GM19395 (cell line): Measurements from ENCODE around the gene TTC7B.

Source experiments
- ATAC-seq: cut with Tn5 transposase; IDR thresholded peaks from one replicate; pipeline ENCODE4 v1.9.1; 2021; ENCODE audit warnings: mild to moderate bottlenecking, moderate library complexity; ENCODE audit not compliant: unreplicated experiment

The TTC7B gene

DNA sequence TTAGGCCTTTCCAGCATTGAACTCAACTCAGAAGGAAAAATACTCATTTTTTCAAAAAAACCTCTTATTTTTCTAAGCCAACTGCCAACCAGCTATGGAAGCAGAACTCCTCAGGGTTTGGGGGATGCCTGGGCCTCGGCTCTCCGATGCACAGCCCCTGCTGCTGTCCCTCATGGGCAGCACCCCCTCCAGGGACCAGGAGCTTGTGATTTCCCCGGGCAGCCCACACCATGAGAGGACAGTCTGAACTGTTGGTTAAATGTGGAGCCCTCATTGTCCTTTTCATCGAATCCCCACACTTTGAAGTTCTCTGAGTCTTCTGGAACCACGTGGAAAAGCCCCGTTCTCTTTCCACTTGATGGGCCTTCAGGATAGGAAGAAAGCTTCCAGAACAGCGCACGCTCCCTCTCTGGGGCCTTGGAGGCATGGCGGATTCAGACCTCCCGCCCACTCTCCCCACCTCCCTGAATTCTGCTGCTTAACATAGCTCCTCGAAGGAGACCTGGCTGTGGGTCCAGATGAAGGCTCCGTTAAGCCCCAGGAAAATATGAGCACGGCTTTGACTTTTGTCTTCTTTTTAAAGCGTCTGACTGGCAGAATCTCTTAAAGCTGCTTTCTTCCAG lies 262.8 kb downstream of the TTC7B start:
- ATAC-seq: no peak

- ATAC-seq: no peak
Observed at GRCh38 chr14:90552465-90553297, 263.5 kb downstream of the TTC7B start.

DNA sequence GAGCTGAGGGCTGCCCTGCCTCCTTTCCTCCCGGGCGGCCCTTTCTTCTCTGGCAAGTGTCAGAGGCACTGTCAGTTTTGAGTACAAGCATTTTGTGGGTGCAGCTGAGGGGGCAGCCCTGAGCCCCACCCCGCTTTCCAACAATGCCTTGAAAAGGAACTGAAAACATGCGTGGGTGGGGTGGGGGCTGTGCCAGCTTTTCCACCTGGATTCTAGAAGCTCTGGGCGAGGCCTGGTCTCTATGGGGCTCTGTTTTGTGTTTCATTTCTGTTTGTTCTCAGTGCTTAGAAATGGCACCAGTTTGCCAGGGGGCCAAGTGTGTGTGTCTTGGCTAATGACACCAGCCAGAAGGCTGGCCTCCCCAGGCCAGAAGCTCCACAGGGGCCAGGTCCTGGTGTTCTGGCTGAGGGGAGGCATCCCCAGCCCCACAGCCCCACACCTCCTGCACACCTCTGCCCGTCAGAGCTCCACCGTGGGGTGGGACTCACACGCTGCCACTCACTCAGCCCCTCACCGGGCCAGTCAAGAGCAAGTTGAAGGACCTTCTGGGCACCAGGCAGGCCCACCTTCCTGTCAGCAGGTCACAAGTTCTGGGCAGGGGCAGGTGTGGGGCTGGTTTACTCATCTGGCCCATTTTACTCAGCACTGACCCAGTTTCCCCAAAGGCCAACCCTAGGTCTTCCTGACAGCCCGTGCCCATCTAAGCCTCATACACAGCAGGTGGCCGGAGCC lies 264.3 kb downstream of the TTC7B start:
- no peak for ATAC-seq

- no peak for ATAC-seq
Observed at GRCh38 chr14:90551070-90551704, 265.0 kb downstream of the TTC7B start.

DNA sequence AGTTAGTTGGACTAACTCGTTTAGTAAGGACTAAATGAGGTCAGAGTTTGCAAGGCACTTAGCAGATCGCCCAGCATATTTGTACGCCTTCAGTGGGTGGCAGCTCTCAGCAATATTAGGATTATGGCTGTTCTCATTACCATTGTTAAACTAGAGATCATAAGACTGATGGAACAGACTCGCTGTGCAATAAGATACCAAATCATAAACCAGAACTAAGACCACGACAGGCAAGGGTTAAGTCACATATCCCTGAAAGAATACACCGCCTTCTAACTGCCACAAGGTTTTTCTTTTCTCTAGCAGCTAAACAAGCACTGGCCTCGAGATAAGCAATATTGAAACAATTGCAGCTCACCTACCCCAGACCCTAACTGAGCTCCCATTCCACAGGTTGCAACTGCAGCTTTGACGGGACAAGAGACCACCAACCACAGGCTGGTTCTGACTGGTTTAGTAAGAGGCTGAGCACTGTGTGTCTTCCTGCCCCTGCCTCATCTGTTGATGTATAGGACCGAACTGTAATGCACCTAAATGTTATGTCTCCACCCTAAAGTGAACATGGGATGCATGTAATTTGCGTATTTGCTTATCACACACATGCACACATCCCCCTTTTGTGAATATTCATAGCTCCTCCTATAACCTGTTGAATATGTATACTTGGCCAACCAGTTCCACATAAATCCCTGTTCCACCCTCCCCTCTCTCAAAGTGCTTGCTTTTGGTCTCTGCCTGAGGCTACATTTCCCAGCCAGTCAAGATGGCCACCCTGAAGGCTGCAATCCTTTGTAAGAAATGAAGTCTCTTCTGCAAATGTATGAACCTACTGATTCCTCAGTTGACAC lies 266.2 kb downstream of the TTC7B start:
- ATAC-seq: no peak

DNA sequence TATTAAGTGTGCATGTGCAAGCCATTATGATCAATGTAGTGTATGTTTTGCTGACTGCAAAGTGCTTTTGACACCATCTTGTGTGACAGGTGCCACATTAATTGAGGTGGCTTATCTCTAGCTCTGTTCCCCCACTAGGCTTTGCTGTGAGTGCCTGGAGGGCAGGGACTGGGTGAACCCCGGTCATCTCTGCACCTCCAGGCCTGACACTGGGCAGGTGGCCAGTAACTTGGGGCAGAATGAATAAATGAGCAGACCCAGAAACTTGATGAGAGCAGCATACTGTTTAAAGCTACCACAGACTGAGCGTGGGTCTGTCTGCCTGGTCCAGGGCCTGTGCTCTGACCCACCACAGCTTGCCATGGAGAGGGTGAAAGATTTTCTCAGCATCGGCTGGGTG lies 267.8 kb downstream of the TTC7B start:
- no peak for ATAC-seq

DNA sequence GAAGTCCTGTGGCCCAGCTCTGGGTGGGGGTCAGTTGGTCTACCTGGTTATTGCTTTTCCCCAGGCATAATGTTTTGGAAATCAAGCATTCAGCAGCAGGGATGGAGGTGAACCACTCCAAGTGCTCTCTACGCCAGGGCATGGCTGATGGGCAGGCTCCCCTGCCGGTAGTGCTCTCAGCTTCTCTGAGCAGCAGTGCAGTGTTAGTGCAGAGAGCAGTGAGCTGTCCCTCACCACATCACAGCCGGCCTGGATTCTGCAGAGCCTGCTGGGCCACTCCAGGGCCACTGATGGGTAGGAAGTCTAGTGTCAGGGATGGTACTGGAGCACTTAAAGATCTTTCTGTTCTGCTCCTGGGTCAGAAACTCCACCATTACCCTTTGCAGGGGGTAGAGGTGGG lies 268.3 kb downstream of the TTC7B start:
- no peak for ATAC-seq

- ATAC-seq: no peak
Observed at GRCh38 chr14:90547250-90547649, 269.0 kb downstream of the TTC7B start.

DNA sequence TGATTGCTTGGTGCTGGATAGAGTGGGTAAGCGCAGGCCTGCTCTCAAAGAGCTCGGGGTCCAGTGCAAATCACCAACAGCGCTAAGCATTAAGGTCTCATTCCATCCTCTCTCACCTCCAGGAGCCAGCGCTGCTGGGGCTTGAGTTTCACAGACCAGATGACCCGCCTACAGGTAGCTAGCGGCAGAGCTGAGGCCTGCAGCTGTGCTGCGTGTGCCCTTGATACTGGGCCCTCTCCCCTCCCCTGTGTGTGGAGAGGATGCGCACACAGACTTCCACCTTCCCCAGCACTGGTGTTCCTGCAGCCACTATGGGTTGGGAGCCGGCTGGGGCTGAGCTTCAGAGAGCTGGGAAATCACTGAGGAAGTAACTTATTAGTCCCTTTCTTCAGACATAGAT lies 269.5 kb downstream of the TTC7B start:
- ATAC-seq: no peak

- no peak for ATAC-seq
Observed at GRCh38 chr14:90545966-90546751, 270.1 kb downstream of the TTC7B start.

DNA sequence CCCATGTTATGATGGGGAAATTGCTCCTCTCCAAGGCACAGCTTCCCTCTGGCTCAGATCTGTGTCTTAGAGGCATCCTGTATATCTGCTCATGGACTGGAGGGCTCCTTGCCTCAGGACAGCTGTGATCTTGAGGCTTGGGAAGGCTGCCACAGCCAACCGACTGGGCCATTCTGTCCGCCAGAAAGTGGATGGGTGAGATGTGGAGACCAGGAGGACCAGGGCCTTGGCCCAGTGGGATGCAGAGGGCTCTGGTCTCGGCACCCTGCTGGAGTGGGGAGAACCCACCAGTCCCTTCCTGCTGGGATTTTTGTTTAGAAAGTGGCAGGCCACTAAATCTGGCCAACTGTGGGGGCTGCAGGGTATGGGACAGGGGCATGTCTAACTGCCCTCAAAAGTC lies 270.8 kb downstream of the TTC7B start:
- no peak for ATAC-seq

DNA sequence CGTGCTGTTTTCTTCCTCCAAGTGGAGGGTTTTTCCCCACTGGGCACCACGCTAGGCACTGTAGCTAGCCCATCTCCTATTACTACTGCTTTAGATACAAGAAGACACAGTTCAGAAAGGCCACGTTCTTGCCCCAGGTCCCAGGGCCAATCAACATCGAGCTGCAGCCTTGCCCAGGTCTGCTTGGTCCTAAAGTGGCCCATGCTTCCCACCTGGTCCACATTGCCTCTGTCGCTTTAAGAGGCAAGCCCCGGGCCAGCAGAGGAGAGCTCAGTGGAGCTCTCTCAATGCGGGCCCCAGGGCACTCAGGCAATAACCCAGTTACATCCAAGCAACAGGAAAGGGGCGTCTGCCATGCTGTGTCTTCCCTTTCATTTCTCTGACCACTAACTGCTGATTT lies 271.3 kb downstream of the TTC7B start:
- ATAC-seq: no peak

GRCh38 chr14:90544566-90544965 lies 271.7 kb downstream of the TTC7B start:
- no peak for ATAC-seq

- no peak for ATAC-seq
Observed at GRCh38 chr14:90543876-90544275, 272.4 kb downstream of the TTC7B start.

- ATAC-seq: no peak
Observed at GRCh38 chr14:90541076-90541634, 275.1 kb downstream of the TTC7B start.

GRCh38 chr14:90540437-90540836 lies 275.8 kb downstream of the TTC7B start:
- ATAC-seq: no peak

GRCh38 chr14:90539996-90540395 lies 276.2 kb downstream of the TTC7B start:
- ATAC-seq: no peak

DNA sequence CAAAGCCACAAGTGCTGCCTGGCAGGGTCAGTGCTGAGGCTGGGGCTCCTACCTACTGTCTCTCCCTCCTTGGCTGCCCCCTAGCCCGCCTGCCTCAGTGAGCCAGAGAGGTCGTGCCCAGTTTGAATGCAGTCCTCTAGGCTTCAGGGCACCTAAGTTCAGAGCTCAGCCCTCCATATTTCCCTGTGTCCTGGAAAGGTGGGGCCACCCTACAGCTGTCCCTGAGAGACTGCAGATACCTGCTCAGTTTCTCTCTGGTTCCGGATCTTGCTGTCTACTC lies 276.8 kb downstream of the TTC7B start:
- no peak for ATAC-seq

GRCh38 chr14:90538716-90539495 lies 277.3 kb downstream of the TTC7B start:
- ATAC-seq: no peak
